Ectodermal cell (in vitro differentiated cells): ENCODE results near the gene UGT1A10.
A peak's percentile ranks its signal among the peaks of the same experiment; 100 is the strongest.
"Not testable (repeated sequence)": the region's sequence is repeated elsewhere in the genome, so short reads cannot be mapped to it uniquely, and the experiment has no call there.

Source experiments
- H3K27ac ChIP-seq: 2 replicates; pipeline ENCODE4 v1.7.0; 2013; ENCODE audit warnings: mild to moderate bottlenecking, low read depth, low read length; ENCODE audit not compliant: insufficient read depth, poor library complexity, severe bottlenecking
- H3K27me3 ChIP-seq: 2 replicates; pipeline ENCODE4 v1.7.0; 2013; ENCODE audit warnings: mild to moderate bottlenecking, low read length; ENCODE audit not compliant: insufficient read depth, control insufficient read depth, poor library complexity, severe bottlenecking
- H3K36me3 ChIP-seq: one replicate; pipeline ENCODE4 v1.7.0; 2013; ENCODE audit warnings: low read length; ENCODE audit not compliant: control insufficient read depth, insufficient read depth
- H3K4me1 ChIP-seq: one replicate; pipeline ENCODE4 v1.7.0; 2013; ENCODE audit warnings: low read length; ENCODE audit not compliant: control insufficient read depth, insufficient read depth
- H3K4me3 ChIP-seq: 2 replicates; pipeline ENCODE4 v1.7.0; 2013; ENCODE audit warnings: low read depth, low read length, control low read depth; ENCODE audit not compliant: insufficient read depth
- H3K9me3 ChIP-seq: 2 replicates; pipeline ENCODE4 v1.7.0; 2013; ENCODE audit warnings: mild to moderate bottlenecking, low read length, moderate library complexity; ENCODE audit not compliant: control insufficient read depth
- WGBS, 2 experiments: methylation state at CpG; one replicate each; pipeline ENCODE4 v1.1.7; 2013; ENCODE audit warnings: missing lambda C conversion rate in 2 of 2; 5-methylcytosine and 5-hydroxymethylcytosine counted together

Gene UGT1A10

DNA sequence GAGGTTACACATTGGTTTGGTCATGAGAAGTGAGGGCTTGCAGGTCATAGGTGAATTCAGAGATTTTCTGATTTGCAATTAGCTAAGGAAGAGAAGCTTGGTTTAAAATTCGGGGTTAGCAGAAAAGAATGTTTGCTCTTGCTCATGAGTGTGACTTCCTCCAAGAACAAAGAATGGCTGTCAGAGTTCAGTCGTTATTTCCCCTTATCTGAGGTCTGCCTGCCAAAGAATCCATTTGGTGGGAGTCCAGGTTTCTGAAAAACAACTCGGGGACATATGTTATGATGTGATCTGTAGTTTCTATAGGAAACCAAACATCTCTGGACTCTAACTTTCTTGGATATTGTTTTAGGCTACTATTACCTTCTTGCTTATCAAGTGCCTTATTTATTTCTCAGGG is 53.3 kb downstream of the UGT1A10 start:
- Histone ChIP-seq H3K4me3 (no peak overlapping the region), H3K36me3 (no peaks in the 10 kb centered on the region), H3K9me3 (no peaks in the 10 kb centered on the region), H3K27ac (no peak overlapping the region), H3K27me3 (no peaks in the 10 kb centered on the region), H3K4me1 (no peaks in the 10 kb centered on the region)
- 88% methylated on average over 3 of the region's 3 CpGs for WGBS, 2 experiments

GRCh38 chr2:233690444-233690843 is 54.2 kb downstream of the UGT1A10 start:
- Histone ChIP-seq H3K27ac (no peak overlapping the region), H3K9me3 (no peaks in the 10 kb centered on the region), H3K27me3 (no peaks in the 10 kb centered on the region), H3K4me1 (no peaks in the 10 kb centered on the region), H3K4me3 (no peak overlapping the region), H3K36me3 (no peaks in the 10 kb centered on the region)
- WGBS, 2 experiments, result 91 to 95% methylated on average over 4 of the region's 4 CpGs

DNA sequence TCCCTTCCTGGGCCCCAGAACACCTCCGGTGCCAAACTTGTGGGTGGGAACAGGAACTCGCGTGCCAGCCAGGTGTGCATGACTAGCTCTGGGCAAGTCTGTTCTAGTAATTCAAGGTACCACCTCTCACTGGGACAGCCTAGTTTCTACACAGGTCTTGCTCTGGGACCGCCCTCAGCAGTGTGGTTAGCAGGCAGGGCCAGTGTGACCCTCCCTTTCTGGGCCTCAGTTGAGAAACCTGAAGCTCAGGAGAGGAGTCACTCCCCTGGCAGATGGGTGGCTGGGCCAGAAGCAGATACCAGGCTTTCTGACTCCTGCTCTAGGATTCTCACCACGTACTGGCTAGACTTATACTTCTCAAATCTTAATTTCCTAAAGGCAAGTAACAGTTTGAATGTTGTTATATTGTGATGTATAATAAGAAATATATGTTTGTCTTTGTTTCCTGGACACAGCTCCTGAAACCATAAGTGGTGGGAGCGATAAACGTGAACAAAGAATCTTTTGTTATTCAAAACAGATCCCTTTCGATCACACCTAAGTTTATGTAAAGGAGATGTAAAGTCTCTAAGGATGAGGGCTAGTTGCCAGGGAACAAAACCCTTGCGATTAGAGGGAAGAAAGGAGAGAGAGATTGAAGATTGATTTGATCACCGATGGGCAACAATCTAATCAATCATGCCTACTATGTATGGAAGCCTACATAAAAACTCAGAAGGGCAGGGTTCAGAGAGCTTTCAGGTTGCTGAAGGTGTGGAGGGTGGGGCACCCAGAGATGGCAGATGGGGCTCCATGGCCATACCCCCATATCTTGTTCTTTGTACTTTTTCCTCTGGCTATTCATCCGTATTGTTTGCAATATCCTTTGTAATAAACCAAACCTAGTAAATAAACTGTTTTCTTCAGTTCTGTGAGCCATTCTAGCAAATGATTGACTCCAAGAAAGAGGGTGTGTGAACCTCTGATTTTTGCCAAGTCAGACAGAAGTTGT is 55.5 kb downstream of the UGT1A10 start:
- Histone ChIP-seq H3K9me3 (no peaks in the 10 kb centered on the region), H3K4me3 (no peak overlapping the region), H3K27me3 (no peaks in the 10 kb centered on the region), H3K27ac (no peak overlapping the region), H3K36me3 (no peaks in the 10 kb centered on the region), H3K4me1 (no peaks in the 10 kb centered on the region)
- WGBS, 2 experiments, result 86 to 87% methylated on average over 10 of the region's 11 CpGs

DNA sequence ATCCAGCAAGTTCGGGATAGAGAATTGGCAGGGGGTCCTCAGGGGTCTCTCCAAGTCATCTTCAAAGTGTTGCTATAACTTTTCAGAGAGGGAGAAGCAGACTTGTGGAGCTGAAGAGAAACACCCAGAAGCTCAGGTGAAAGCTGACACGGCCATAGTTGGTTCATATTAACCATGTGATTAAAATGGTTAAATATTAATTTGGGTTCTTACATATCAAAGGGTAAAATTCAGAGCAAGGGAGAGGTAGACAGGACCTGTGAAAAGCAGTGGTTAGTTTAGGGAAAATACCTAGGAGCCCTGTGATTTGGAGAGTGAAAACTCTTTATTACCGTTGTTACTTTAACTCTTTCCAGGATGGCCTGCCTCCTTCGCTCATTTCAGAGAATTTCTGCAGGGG is 56.4 kb downstream of the UGT1A10 start, which contains the start of gene UGT1A6:
Gene UGT1A6 (plus strand): TSS at position 243 of the 400 bp plus-strand sequence. CDS start 115 bp downstream, at position 358.
- H3K27ac ChIP-seq, result no peak within 1 kb of the TSS
- H3K4me1 ChIP-seq, result no peaks in the 10 kb centered on the region
- no peaks in the 10 kb centered on the region for H3K9me3 ChIP-seq
- 97% methylated on average over 4 of the region's 4 CpGs for WGBS, 2 experiments
- H3K36me3 ChIP-seq, result no peaks in the 10 kb centered on the region
- H3K27me3 ChIP-seq, result no peaks in the 10 kb centered on the region
- no peak within 1 kb of the TSS for H3K4me3 ChIP-seq

DNA sequence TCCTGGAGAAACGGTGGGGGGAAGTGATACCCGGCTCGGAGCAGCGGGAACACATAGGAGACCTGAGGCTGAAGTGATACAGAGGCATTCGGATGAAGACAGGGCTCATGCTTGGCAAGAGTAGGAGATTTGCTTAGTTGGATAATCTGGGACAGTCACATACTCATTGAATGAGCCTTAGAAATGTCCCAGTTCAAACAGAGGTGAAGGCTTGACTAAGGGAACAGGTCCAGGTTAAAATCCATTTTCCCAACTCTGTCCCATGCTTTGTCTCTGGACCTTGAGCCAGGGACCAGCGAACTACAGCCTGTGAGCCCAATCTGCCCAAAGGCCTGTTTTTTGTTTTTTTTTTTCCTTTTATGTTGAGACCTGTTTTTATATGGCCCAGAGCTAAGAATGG is 57.7 kb downstream of the UGT1A10 start:
- H3K27ac ChIP-seq, result no peak overlapping the region
- no peaks in the 10 kb centered on the region for H3K27me3 ChIP-seq
- WGBS, 2 experiments, result 80 to 82% methylated on average over 6 of the region's 6 CpGs
- no peaks in the 10 kb centered on the region for H3K4me1 ChIP-seq
- H3K9me3 ChIP-seq, result no peaks in the 10 kb centered on the region
- no peaks in the 10 kb centered on the region for H3K36me3 ChIP-seq
- H3K4me3 ChIP-seq, result no peak overlapping the region

DNA sequence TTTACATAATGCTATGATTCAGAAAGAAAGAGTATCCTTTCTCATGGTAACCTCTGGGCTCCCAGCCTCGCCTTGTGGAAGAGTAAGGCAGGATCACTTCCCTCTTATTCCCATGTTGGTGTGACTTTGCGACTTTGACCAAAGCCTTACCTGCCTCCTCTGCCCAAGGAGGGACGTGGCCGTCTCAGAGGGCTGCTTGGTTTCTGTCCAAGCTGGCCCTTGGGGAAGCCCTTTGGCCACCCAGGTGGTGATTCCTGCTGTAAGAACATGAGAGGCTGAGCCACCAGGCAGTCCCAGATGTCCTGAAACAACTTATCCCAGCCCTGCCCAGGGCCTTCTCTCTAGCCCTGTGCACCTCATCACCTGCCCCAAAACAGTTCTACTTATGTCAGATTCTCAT is 62.5 kb downstream of the UGT1A10 start:
- Histone ChIP-seq H3K9me3 (no peaks in the 10 kb centered on the region), H3K4me3 (no peak overlapping the region), H3K27ac (no peak overlapping the region), H3K27me3 (no peaks in the 10 kb centered on the region), H3K36me3 (no peaks in the 10 kb centered on the region), H3K4me1 (peaks cover 8% of the 10 kb centered on the region)
- 75 to 87% methylated on average over 4 of the region's 4 CpGs for WGBS, 2 experiments

DNA sequence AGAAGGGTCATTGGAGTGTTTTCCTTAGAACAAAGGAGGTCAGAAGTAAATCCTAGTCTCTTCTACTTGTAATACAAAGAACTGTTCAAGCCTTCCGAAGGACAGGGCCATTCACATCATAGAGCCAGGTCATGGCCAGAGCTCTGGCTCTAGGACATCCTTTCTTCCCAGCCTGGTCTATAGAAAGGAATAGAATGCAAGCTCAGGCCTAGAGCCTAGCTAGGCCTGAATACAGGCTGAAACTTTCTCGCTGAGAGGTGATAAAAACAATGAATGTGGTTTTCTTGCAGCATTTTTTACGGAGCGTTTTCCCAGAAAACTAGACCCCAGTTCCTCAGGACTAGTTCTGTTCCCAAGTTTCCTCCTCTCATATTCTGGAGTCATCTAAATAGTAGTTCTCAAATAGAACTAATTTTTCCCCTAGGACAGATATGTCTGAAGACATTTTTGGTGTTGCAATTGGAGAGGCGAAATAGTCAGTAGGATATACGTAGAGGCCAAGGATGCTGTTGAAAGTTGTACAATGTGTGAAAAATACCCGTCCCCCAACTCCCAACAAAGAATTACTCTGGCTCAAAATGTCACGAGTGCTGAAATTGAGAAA is 63.3 kb downstream of the UGT1A10 start:
- 83 to 84% methylated on average over 8 of the region's 8 CpGs for WGBS, 2 experiments
- H3K27ac ChIP-seq, result peak overlapping the region; percentile 50

DNA sequence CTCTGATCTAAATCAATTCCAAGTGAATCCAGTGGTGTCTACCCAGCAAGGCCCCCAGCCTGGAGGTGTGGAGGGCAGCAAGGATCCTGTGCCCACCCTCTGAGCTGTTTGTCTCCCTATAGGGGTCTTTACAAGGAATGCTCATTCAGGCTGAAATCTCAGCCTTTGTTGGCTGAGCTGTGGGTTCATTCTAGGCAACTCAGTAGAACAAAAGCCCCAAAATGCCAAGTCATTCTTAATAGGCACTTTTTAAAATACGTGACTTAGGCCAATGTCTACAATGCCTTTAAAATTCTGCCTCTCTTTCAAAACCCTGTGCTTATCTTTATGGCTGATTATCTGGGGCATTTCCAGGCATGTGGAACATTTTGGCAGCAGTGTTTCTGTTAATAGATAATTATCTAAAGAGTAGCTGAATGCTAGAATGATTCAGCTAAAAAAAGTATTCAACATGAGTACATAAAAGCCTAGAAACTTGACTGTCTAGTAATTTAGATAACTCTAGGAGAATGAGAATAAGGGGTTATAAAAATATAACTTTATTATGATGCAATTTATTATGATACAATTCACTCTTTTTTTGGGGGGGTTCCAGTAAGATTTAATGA is 63.9 kb downstream of the UGT1A10 start:
- 0 to 9% methylated on average over 1 of the region's 1 CpG for WGBS, 2 experiments
- H3K4me3 ChIP-seq, result no peak overlapping the region
- peak overlapping the region; percentile 89 for H3K27ac ChIP-seq
- H3K4me1 ChIP-seq, result peaks cover 8% of the 10 kb centered on the region
- no peaks in the 10 kb centered on the region for H3K36me3 ChIP-seq
- no peaks in the 10 kb centered on the region for H3K9me3 ChIP-seq
- H3K27me3 ChIP-seq, result no peaks in the 10 kb centered on the region

More for the DNA sequence above, 63.3 kb downstream of the UGT1A10 start:
- Histone ChIP-seq H3K36me3 (no peaks in the 10 kb centered on the region), H3K9me3 (no peaks in the 10 kb centered on the region), H3K4me3 (no peak overlapping the region), H3K27me3 (no peaks in the 10 kb centered on the region), H3K4me1 (peaks cover 8% of the 10 kb centered on the region)

DNA sequence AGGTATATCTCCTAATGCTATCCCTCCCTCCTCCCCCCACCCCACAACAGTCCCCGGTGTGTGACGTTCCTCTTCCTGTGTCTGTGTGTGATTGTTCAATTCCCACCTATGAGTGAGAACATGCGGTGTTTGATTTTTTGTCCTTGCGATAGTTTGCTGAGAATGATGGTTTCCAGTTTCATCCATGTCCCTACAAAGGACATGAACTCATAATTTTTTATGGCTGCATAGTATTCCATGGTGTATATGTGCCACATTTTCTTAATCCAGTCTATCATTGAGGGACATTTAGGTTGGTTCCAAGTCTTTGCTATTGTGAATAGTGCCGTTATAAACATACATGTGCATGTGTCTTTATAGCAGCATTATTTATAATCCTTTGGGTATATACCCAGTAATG is 64.6 kb downstream of the UGT1A10 start:
- not testable (repeated sequence) for H3K4me1 ChIP-seq, H3K27me3 ChIP-seq, H3K9me3 ChIP-seq, H3K4me3 ChIP-seq, H3K36me3 ChIP-seq, H3K27ac ChIP-seq
- whole genome bisulfite sequencing, 2 experiments, result 100% methylated on average over 1 of the region's 5 CpGs; no CpG with 5 or more reads in 1 of the 2 experiments

GRCh38 chr2:233702238-233702637 is 66.0 kb downstream of the UGT1A10 start:
- Histone ChIP-seq H3K27me3 (no peaks in the 10 kb centered on the region), H3K4me3 (no peak overlapping the region), H3K9me3 (no peaks in the 10 kb centered on the region), H3K4me1 (peaks cover 8% of the 10 kb centered on the region), H3K27ac (no peak overlapping the region), H3K36me3 (no peaks in the 10 kb centered on the region)
- WGBS, 2 experiments, result 91 to 94% methylated on average over 1 of the region's 3 CpGs
